Left renal cortex interstitium (tissue), 4 donors: Measurements from ENCODE around the gene THPO. TPM values are rescaled to one million over a fixed set of nuclear protein-coding genes. Genes with fewer than 3 reads are reported as not detected.
"Not testable (repeated sequence)": the region's sequence is repeated elsewhere in the genome, so short reads cannot be mapped to it uniquely, and the experiment has no call there.

ENCODE experiments used
- DNase-seq, 4 donors: peaks; one replicate each; pipeline ENCODE4 v3.0.0-alpha.2; 2013; ENCODE audit warnings: low read depth in 4 of 4, low spot score in 2 of 4, missing footprints in 1 of 4
- polyA plus RNA-seq, 4 donors: library from polyadenylated mRNA; unstranded; fragments of 120-200 nt; gene quantifications; one replicate each; pipeline ENCODE4 v1.2.1, GENCODE V29; 2013; ENCODE audit not compliant: insufficient read length in 4 of 4

Gene THPO
- polyA plus RNA-seq, 4 donors: 2.0 to 2.7 (median 2.5) TPM

- DNase-seq: no peak
Observed at GRCh38 chr3:184352149-184352785, 25.7 kb downstream of the THPO start.

DNA sequence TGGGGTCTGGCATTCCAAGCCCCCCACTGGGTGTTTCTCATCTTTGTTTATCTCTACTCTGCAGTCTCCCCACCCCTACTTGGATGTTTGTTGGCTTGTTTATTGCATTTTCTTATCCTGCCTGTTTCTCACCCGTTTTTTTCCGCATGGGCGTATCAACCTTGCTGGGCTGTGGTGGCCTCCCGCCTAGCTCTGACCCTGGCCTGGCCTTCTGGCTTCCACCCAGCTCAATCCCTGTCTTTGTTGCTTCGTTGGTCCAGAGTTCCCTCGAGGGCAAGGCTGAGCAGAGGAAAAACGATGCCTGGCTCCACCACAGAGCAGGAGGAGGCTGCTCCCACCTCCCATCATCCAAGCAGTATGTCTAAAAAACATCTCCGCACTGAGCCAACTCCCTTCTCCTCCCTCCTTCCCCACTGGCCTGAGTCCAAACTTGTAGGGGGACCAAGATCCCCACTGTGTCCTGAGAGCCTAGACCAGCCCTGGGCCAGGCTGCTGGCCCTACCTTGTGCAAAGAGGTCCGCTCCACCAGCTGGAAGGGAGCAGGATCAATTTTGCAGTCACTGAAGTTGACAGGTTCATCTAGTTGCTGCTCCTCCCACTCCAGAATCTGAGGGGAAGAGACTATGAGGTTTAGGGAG is 26.4 kb downstream of the THPO start:
- DNase-seq: no peak

DNA sequence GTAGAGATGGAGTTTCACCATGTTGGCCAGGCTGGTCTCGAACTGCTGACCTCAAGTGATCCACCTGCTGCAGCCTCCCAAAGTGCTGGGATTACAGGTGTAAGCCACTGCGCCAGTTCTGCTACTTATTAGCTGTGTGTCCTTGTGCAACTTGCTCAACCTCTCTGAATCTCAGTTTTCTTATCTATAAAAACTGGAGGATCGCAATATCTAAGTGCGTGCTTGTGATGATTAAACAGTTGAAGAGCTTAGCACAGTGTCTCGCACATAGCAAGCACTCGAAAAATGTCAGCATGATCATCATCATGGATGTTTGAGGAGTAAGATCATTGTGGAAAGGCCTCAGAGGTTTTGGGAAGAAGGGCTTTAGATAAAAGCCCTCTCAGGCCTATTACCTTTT is 27.4 kb downstream of the THPO start:
- no peak for DNase-seq

DNA sequence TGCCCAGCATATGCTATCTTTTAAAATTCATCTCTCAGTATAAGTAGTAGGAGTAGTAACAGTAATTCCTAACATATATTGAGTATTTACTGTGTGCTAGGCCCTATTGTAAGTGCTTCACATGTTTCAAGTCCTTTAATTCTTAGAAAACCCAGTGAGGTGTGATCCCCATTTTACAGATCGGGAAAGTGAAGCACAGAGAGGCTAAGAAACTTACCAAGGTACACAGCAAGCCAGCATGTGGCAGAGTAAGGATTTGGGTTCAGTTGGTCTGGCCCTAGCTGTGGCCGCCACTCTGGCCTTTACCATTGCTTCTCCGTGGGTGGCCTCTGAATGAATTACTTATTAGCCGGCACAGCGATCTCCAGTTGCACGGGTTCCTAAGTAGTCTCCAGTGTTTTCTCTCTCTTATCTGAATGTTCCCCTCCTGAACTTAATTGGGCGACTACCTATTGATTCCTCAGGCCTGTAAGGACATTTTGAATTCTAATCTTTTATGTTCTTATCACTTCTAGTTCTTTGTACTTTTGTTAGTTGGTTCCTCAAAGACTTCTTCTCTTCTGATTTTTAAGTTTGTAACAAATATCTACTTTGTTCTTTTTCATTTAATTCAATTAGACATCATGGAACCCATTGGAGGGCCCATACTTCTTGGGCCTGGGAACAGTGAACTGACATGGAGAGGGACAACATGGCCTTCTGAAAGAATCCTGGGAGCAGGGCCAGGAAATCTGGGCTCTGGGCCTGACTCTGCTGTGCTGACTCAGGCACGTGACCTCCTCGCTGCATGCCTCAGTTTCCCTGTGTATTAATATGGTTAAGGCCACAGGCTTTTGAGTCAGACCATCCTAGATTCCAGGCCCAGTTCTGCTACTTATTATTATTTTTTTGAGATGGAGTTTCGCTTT is 28.2 kb downstream of the THPO start:
- DNase-seq: no peak

GRCh38 chr3:184348057-184348382 is 30.0 kb downstream of the THPO start:
- DNase-seq: no peak

GRCh38 chr3:184347321-184348056 is 30.5 kb downstream of the THPO start:
- DNase-seq: no peak

- DNase-seq: no peak
Observed at GRCh38 chr3:184346480-184347190, 31.4 kb downstream of the THPO start.

GRCh38 chr3:184345317-184346144 is 32.5 kb downstream of the THPO start:
- DNase-seq: peak in 1 of 4 donors; percentile 46

DNA sequence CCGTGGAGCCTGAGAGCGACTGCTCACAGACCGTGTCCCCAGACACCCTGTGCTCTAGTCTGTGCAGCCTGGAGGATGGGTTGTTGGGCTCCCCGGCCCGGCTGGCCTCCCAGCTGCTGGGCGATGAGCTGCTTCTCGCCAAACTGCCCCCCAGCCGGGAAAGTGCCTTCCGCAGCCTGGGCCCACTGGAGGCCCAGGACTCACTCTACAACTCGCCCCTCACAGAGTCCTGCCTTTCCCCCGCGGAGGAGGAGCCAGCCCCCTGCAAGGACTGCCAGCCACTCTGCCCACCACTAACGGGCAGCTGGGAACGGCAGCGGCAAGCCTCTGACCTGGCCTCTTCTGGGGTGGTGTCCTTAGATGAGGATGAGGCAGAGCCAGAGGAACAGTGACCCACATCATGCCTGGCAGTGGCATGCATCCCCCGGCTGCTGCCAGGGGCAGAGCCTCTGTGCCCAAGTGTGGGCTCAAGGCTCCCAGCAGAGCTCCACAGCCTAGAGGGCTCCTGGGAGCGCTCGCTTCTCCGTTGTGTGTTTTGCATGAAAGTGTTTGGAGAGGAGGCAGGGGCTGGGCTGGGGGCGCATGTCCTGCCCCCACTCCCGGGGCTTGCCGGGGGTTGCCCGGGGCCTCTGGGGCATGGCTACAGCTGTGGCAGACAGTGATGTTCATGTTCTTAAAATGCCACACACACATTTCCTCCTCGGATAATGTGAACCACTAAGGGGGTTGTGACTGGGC is 33.3 kb downstream of the THPO start:
- DNase-seq: no peak

GRCh38 chr3:184343200-184343876 is 34.7 kb downstream of the THPO start:
- DNase-seq: no peak

DNA sequence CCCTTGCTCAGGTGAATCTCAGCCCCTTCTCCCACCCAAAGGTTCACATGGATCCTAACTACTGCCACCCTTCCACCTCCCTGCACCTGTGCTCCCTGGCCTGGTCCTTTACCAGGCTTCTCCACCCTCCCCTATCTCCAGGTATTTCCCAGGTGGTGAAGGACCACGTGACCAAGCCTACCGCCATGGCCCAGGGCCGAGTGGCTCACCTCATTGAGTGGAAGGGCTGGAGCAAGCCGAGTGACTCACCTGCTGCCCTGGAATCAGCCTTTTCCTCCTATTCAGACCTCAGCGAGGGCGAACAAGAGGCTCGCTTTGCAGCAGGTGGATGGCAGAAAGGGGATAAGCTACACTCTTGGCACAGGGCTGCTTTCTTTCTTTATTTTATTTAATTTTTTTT is 36.1 kb downstream of the THPO start:
- DNase-seq: no peak

DNA sequence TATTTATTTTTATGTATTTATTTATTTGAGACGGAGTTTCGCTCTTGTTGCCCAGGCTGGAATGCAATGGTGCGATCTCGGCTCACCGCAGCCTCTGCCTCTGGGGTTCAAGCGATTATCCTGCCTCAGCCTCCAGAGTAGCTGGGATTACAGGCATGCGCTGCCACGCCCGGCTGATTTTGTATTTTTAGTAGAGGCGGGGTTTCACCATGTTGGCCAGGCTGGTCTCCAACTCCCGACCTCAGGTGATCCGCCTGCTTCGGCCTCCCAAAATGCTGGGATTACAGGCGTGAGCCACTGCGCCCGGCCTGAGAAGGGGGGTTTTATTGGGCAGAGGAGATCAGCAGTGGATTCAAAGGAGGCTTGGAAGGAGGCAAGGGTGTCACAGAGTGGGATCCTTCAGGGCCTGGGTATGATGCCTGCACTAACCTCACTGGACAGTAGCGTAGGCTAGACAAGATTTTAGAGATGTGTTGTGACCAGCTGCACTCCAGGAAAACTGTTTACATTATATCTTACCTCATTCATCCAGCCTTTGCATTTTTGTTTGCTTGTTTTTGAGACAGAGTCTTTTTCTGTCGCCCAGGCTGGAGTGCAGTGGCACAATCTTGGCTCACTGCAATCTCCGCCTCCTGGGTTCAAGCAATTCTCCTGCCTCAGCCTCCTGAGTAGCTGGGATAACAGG is 38.4 kb downstream of the THPO start:
- not testable (repeated sequence) for DNase-seq

- no peak for DNase-seq
Observed at GRCh38 chr3:184339001-184339400, 39.0 kb downstream of the THPO start.

DNA sequence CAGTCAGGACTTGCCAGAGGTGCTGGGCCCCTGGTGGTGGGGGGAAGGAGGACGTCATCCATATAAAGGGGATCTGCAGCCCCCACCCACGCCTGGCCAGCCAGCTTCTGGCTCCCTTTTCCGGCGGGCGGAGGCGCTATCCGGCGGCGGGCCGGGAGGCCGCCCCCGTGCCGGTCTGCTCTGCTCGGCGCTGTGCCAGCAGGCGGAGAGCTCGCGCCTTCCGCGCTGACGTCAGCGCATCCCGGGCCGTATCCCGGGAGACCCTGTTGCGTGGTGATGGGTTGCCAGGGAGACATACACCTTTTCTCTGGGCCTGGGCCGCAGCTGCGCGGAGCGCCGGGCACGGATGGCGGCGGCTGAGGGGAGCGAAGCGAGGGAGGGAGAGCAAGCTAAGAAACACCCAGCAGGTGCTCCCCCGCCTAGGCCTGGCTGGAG is 39.5 kb downstream of the THPO start:
- DNase-seq: no peak

DNA sequence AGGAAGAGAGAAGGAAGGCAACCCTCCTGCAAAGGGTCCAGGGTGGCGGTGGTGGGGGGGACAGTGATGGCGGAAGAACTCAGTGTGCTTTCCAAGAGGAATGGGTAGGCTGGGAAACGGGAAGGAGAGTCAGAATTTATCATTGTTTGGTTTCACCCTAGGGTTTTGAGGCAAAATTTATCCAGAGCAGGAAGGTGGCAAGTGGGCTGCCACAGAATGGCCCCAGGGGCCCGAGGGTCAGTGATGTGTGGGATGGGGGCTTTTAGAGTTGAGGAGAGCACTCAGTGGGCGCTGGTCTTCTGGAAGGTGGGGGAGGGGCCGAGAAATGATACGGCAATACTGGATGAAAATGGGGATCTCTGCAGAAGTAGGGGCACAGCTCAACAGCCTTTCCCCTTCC is 40.0 kb downstream of the THPO start:
- no peak for DNase-seq

- DNase-seq: no peak
Observed at GRCh38 chr3:184337399-184337714, 40.6 kb downstream of the THPO start, which contains the start of gene FAM131A. TSS of gene FAM131A (plus strand) at chr3:184337600. CDS start at chr3:184337631, 31 bp downstream.

DNA sequence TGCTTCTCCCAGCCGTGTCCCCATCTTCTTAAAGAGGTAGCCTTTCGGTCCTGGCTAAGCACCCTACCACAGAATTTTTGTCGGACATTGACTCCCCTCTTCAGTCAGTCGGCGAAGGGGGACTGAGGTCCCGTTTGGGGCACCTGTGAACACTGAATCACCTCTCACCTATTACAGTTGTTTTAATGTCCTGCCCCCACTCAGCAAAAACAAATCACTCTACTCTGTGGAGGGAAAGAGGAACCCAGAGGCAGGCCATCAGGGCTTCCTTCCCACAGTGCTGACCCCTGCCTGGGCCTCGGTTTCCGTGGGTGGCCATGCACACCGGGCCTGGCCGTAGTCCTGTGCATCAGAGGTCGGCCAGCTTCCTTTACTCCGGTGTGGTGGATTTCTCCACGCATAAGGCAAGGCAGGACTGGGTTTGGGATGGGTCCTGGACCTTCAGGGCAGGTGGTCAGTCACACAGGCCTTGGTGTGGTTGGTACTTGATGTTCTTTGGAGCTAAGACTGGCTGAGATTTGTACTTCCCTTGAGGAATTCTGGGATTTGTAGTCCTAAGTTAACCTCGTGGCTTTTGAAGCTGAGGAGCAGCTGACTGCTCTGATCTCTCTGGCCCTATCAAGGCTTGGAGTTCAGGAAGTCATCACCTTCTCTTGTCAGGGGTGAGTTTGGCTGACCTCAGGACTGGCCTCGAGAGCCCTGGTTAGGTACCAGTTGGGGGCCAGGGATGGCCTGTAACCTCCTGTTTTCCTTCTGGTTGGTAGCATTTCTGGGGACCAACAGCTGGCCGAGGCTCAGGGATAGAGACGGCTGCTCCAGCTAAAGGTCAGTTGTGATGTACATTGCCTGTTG is 41.2 kb downstream of the THPO start:
- no peak for DNase-seq
